Keratinocyte (primary cell): Measurements from ENCODE around the gene BET1L.

Source experiments
- EZH2 ChIP-seq: IDR thresholded peaks from one replicate; pipeline ENCODE4 v1.6.1; 2012; ENCODE audit warnings: inconsistent platforms, mild to moderate bottlenecking, low read length, moderate library complexity
- TF ChIP-seq, protein P1 (sequence below), 3 experiments: IDR thresholded peaks in 1 of 3; conservative IDR thresholded peaks in 1 of 3; optimal IDR thresholded peaks in 1 of 3; 2 replicates in 2 of 3; 3 replicates in 1 of 3; pipeline versions ENCODE3 to v1.5.1; 2011; ENCODE audit warnings: low read length in 3 of 3, mild to moderate bottlenecking in 3 of 3, moderate library complexity in 2 of 3, control low read depth in 1 of 3, inconsistent platforms in 1 of 3; ENCODE audit not compliant: insufficient read depth in 2 of 3; ENCODE audit errors: extremely low read depth in 1 of 3

DNA sequence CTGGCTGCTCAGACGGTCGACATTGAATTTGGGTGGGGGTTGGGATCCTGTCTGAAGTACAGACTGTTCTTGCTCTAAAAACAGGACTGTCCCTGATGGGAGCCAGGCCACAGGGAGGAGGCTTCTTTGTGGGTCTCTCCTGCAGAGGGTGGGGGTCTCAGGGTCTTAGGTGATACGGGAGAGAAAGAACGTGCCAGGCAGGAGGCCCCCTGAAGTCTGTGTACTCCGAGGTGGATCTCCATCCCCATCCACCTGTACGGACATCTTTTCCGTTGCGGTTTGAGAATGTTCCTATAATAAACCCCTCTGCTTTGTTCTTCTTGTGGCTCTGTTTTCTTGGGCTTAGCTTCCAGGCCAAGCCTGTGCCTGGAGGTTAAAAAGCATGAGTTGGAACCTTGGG, 45.5 kb upstream of the BET1L start:
- TF ChIP-seq, protein P1, sequence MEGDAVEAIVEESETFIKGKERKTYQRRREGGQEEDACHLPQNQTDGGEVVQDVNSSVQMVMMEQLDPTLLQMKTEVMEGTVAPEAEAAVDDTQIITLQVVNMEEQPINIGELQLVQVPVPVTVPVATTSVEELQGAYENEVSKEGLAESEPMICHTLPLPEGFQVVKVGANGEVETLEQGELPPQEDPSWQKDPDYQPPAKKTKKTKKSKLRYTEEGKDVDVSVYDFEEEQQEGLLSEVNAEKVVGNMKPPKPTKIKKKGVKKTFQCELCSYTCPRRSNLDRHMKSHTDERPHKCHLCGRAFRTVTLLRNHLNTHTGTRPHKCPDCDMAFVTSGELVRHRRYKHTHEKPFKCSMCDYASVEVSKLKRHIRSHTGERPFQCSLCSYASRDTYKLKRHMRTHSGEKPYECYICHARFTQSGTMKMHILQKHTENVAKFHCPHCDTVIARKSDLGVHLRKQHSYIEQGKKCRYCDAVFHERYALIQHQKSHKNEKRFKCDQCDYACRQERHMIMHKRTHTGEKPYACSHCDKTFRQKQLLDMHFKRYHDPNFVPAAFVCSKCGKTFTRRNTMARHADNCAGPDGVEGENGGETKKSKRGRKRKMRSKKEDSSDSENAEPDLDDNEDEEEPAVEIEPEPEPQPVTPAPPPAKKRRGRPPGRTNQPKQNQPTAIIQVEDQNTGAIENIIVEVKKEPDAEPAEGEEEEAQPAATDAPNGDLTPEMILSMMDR (optimal IDR thresholded peaks at IDR 0.05 in 1 of 3, IDR thresholded peaks at IDR 0.05 in 1 of 3, conservative IDR thresholded peaks at IDR 0.05 in 1 of 3; ENCODE audit: extremely low read depth in 1 of 3, insufficient read depth in 2 of 3, low read length in 3 of 3), result no peak
- TF ChIP-seq EZH2, result no peak
